HG03354 (cell line): Measurements from ENCODE around the gene SLC26A1.

Source experiments
- ATAC-seq: cut with Tn5 transposase; IDR thresholded peaks from one replicate; pipeline ENCODE4 v1.9.1; 2021; ENCODE audit warnings: mild to moderate bottlenecking; ENCODE audit not compliant: unreplicated experiment, poor library complexity, severe bottlenecking

The SLC26A1 gene

DNA sequence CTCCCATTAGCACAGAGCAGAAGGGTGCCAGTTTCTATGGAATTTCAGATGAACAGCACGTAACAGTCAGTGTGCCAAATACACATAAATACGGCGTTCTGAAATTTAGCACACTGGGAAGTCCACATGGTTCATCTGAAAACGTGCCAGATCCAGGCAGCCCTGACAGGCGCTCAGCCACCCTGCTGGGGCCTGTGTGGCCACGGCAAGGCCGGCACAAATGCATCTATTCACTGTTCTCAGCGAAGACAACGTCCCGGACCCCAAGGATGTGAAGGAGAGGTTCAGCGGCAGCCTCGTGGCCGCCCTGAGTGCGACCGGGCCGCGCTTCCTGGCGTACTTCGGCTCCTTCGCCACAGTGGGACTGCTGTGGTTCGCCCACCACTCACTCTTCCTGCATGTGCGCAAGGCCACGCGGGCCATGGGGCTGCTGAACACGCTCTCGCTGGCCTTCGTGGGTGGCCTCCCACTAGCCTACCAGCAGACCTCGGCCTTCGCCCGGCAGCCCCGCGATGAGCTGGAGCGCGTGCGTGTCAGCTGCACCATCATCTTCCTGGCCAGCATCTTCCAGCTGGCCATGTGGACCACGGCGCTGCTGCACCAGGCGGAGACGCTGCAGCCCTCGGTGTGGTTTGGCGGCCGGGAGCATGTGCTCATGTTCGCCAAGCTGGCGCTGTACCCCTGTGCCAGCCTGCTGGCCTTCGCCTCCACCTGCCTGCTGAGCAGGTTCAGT lies 35.5 kb downstream of the SLC26A1 start:
- no peak for ATAC-seq

GRCh38 chr4:957231-957580 lies 36.0 kb downstream of the SLC26A1 start:
- no peak for ATAC-seq

GRCh38 chr4:956531-957230 lies 36.5 kb downstream of the SLC26A1 start:
- no peak for ATAC-seq

- no peak for ATAC-seq
Observed at GRCh38 chr4:955931-956381, 37.2 kb downstream of the SLC26A1 start.

GRCh38 chr4:955161-955921 lies 37.9 kb downstream of the SLC26A1 start:
- no peak for ATAC-seq

GRCh38 chr4:954211-955020 lies 38.8 kb downstream of the SLC26A1 start:
- no peak for ATAC-seq

- no peak for ATAC-seq
Observed at GRCh38 chr4:953574-953915, 39.7 kb downstream of the SLC26A1 start.

GRCh38 chr4:952881-953573 lies 40.2 kb downstream of the SLC26A1 start:
- no peak for ATAC-seq

DNA sequence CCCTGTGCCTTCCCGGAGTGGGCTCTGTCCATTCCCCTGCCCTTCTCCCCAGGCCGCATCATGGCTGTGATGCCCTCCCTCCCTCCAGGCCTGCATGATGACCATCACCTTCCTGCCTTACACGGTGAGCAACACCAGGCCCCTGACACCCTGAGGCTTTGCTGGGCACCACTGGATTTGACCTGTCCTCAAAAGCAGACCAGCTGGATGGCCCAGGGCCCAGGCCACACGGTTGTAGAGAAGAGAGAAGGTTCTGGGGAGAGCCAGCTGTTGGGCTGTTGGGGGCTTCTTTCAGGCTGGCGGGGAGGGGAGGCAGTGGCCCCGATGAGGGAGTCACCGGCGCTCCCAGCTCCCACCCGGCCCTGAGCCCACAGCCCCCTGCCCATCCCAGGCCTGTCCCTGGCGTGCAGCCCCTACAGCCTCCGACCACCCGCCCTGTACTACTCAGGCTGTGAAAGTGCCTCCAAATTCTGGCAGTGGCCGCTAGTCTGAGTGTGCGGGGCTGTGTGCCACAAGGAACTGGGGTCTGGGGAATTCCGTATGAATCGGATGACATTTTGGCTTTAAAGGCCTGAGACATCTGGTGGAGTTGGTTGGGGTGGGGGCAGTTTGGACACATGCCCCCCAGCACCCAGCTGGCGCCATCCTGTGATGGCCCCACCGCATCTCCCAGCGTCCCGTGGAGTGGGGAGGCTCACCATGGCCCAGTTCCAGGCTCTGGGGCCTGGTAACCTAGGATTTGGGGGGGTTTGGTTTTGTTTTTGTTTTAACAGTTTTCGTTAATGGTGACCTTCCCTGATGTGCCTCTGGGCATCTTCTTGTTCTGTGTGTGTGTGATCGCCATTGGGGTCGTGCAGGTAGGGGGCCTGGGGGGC lies 41.4 kb downstream of the SLC26A1 start:
- ATAC-seq: no peak

GRCh38 chr4:951186-951585 lies 42.0 kb downstream of the SLC26A1 start:
- no peak for ATAC-seq

- ATAC-seq: no peak
Observed at GRCh38 chr4:950136-951020, 42.8 kb downstream of the SLC26A1 start.

- ATAC-seq: no peak
Observed at GRCh38 chr4:949656-950055, 43.5 kb downstream of the SLC26A1 start.

DNA sequence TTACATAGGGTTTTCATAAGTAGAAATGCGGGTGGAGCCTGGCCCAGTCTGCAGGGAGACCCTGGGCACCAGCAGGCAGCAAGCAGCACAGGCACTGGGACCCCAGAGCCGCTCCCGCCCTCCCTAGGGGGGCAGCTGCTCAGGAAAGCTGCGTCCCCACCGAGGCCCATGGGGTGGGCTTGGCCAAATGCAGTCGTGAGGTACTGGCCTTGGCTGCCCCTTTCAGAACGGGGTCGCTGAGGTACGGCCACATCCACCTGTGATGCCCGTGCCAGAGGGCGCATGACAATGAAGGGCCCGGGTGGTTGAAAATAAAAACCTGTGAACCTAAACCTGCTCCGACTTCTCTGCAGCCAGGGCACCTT lies 44.3 kb downstream of the SLC26A1 start:
- ATAC-seq: no peak

GRCh38 chr4:948101-948935 lies 44.9 kb downstream of the SLC26A1 start:
- ATAC-seq: no peak

DNA sequence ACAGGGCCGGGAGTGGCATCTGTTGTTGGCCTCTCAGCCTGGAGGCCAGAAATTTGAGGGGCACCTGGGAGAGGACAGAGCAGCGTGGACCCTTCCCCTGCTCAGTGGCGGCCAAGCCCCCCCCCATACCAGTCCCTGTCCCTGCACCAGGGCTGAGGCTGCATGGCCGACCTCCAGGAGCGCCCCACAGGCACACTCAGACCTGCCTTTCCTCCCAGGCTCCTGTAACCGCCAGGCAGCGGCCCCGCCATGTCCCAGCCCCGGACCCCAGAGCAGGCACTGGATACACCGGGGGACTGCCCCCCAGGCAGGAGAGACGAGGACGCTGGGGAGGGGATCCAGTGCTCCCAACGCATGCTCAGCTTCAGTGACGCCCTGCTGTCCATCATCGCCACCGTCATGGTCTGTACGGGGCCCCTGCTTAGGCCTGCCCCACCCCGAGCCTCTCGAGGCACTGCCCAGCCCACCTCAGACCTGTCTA lies 45.7 kb downstream of the SLC26A1 start:
- no peak for ATAC-seq

DNA sequence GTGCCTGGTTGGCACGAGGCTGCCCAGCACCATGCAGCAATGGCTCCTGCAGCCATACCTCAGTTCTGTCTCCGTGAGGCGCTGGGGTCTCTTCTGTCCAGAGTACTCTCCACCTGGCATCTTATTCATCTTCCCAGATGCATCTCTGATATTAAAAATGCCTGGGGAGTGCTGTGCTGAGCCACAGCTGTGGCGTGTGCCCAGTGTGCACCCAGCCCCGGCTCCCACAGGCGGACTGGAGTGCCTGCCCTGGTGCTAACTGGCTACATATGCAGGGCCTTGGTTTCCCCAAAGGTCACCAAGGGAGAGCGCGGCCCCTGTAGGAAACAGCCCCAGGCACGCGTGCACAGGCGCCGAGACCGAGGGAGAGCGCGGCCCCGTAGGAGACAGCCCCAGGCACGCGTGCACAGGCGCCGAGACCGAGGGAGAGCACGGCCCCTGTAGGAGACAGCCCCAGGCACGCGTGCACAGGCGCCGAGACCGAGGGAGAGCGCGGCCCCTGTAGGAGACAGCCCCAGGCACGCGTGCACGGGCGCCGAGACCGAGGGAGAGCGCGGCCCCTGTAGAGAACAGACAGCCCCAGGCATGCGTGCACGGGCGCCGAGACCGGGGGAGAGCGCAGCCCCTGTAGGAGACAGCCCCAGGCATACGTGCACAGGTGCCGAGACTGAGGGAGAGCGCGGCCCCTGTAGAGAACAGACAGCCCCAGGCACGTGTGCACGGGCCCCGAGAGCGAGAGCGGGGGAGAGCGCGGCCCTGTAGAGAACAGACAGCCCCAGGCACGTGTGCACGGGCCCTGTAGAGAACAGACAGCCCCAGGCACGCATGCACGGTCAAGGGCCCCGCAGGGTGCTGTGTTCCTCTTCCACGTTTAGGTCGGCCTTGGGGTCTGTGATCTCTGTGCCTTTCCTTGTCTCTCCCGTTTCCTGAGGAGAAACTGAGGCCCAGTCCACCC lies 46.4 kb downstream of the SLC26A1 start:
- ATAC-seq: no peak
